GM23338 (cell line): ENCODE data around the gene LRMDA. TPM values are rescaled to one million over a fixed set of nuclear protein-coding genes. Genes with fewer than 3 reads are reported as not detected.

Experiments used
- ATAC-seq: fragments of 200-7000 bp; cut with Tn5 transposase; 3 replicates; pipeline ENCODE4 v1.9.1; 2020
- DNase-seq: peaks from one replicate; pipeline ENCODE4 v3.0.0-alpha.2; 2015; ENCODE audit warnings: low spot score
- H2AFZ ChIP-seq: fragments of 200-600 bp; sonication (generic); 2 replicates; pipeline ENCODE4 v1.8.0; 2016; ENCODE audit warnings: antibody characterized with exemption, mild to moderate bottlenecking, moderate library complexity
- H3F3A ChIP-seq: fragments of 200-600 bp; sonication (generic); replicated peaks from 2 replicates; pipeline ENCODE4 v1.8.0; 2017; ENCODE audit warnings: antibody characterized with exemption, mixed run types, low read depth
- H3K27ac ChIP-seq: fragments of 200-600 bp; sonication (generic); 2 replicates; pipeline ENCODE4 v1.6.1; 2016; ENCODE audit warnings: low read depth
- H3K27me3 ChIP-seq: fragments of 200-600 bp; sonication (generic); 2 replicates; pipeline ENCODE4 v1.8.0; 2016; ENCODE audit warnings: mild to moderate bottlenecking, mixed run types, moderate library complexity; ENCODE audit not compliant: insufficient read depth
- H3K36me3 ChIP-seq: fragments of 200-600 bp; sonication (generic); 2 replicates; pipeline ENCODE4 v1.8.0; 2016; ENCODE audit warnings: mild to moderate bottlenecking; ENCODE audit not compliant: insufficient read depth
- H3K4me1 ChIP-seq: fragments of 200-600 bp; sonication (generic); 2 replicates; pipeline ENCODE4 v1.8.0; 2016; ENCODE audit warnings: mild to moderate bottlenecking, moderate library complexity; ENCODE audit not compliant: insufficient read depth
- H3K4me2 ChIP-seq: fragments of 200-600 bp; sonication (generic); 2 replicates; pipeline ENCODE4 v1.7.1; 2017; ENCODE audit warnings: mixed run types
- H3K4me3 ChIP-seq: fragments of 200-600 bp; sonication (generic); 2 replicates; pipeline ENCODE4 v1.6.1; 2016; ENCODE audit warnings: mixed run types
- H3K79me2 ChIP-seq: fragments of 200-600 bp; sonication (generic); replicated peaks from 2 replicates; pipeline ENCODE4 v1.8.0; 2017; ENCODE audit warnings: mild to moderate bottlenecking; ENCODE audit not compliant: insufficient read depth
- H3K9me2 ChIP-seq: fragments of 200-600 bp; sonication (generic); 2 replicates; pipeline ENCODE4 v1.8.0; 2017; ENCODE audit not compliant: insufficient read depth
- H4K20me1 ChIP-seq: fragments of 200-600 bp; sonication (generic); replicated peaks from 2 replicates; pipeline ENCODE4 v1.8.0; 2017; ENCODE audit warnings: mild to moderate bottlenecking; ENCODE audit not compliant: insufficient read depth
- H3K27ac Mint-ChIP-seq: 2 replicates; pipeline ENCODE4 v1.8.0; 2020; ENCODE audit warnings: inconsistent platforms, mild to moderate bottlenecking, moderate library complexity, mixed read lengths
- H3K27me3 Mint-ChIP-seq: 3 replicates; pipeline ENCODE4 v1.8.0; 2022; ENCODE audit warnings: low read depth, mild to moderate bottlenecking, moderate library complexity, mixed read lengths, inconsistent platforms; ENCODE audit not compliant: insufficient read depth, poor library complexity
- H3K36me3 Mint-ChIP-seq: 3 replicates; pipeline ENCODE4 v1.8.0; 2021; ENCODE audit warnings: low read depth, mild to moderate bottlenecking, inconsistent platforms, moderate library complexity, mixed read lengths
- H3K4me1 Mint-ChIP-seq: 3 replicates; pipeline ENCODE4 v1.8.0; 2020; ENCODE audit warnings: mild to moderate bottlenecking, inconsistent platforms, mixed read lengths
- H3K4me3 Mint-ChIP-seq: 3 replicates; pipeline ENCODE4 v1.8.0; 2021; ENCODE audit warnings: moderate library complexity, mild to moderate bottlenecking, inconsistent platforms, mixed read lengths
- H3K9me3 Mint-ChIP-seq: 3 replicates; pipeline ENCODE4 v1.8.0; 2020; ENCODE audit warnings: moderate library complexity, mild to moderate bottlenecking, inconsistent platforms, mixed read lengths
- JUNB ChIP-seq: IDR thresholded peaks from one replicate; pipeline ENCODE4 v1.6.1; 2016; ENCODE audit warnings: antibody characterized with exemption; ENCODE audit not compliant: unreplicated experiment
- NANOG ChIP-seq: IDR thresholded peaks from 2 replicates; pipeline ENCODE4 v1.6.1; 2016; ENCODE audit warnings: antibody characterized with exemption, borderline replicate concordance
- POLR2AphosphoS5 ChIP-seq: IDR thresholded peaks from 2 replicates; pipeline ENCODE4 v1.6.1; 2016; ENCODE audit warnings: antibody characterized with exemption, low read depth
- STAT1 ChIP-seq: IDR thresholded peaks from one replicate; pipeline ENCODE4 v1.6.1; 2016; ENCODE audit warnings: antibody characterized with exemption; ENCODE audit not compliant: unreplicated experiment
- ZNF331 ChIP-seq: fragments of 250-450 bp; sonication (Bioruptor Pico); IDR thresholded peaks from 2 replicates; pipeline ENCODE4 v1.5.0; 2020; ENCODE audit warnings: low read depth, mild to moderate bottlenecking, moderate library complexity
- ZNF462 ChIP-seq: fragments of 250-450 bp; sonication (Bioruptor Pico); IDR thresholded peaks from 2 replicates; pipeline ENCODE4 v1.5.0; 2020; ENCODE audit warnings: mild to moderate bottlenecking, moderate library complexity
- polyA plus RNA-seq: library from polyadenylated mRNA; unstranded; fragments of >200 nt; fragmentation: Nextera tagmentation; extraction: Ambion mirVana; gene quantifications from 2 replicates; pipeline ENCODE4 v1.2.1, GENCODE V29; 2016
- total RNA-seq: library from RNA; depleted of rRNA; stranded (reverse); fragments of >200 nt; shearing (Covaris generic); gene quantifications from 2 replicates; pipeline ENCODE4 v1.2.3, GENCODE V29; 2014

The LRMDA gene
- total and polyA plus RNA-seq, 2 experiments from 2014 or later: 0.90 to 1.8 TPM

DNA sequence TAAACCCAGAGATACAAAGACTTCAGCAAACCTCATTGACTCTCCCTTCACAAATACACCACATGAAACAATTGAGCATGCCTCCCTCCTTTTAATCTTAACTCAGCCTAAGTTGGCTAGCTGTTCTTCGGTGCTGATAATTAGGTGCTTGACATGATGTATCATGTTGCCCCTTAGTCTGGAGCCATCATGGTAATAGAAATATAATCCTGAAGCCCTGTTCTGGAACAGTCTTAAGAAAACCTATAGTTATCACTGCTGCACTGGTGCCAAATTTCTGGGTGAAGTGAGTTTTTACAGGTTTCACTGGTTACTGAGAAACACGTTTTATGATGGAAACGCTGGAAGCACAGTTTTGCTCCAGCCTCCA, 306.1 kb downstream of the LRMDA start (continued):
- no peak for TF ChIP-seq ZNF462 (CRISPR knock-in tag)
- TF ChIP-seq POLR2AphosphoS5: no peak
- no peak for TF ChIP-seq NANOG
- TF ChIP-seq ZNF331 (CRISPR knock-in tag): no peak
- TF ChIP-seq STAT1: no peak
- no peak for TF ChIP-seq JUNB

DNA sequence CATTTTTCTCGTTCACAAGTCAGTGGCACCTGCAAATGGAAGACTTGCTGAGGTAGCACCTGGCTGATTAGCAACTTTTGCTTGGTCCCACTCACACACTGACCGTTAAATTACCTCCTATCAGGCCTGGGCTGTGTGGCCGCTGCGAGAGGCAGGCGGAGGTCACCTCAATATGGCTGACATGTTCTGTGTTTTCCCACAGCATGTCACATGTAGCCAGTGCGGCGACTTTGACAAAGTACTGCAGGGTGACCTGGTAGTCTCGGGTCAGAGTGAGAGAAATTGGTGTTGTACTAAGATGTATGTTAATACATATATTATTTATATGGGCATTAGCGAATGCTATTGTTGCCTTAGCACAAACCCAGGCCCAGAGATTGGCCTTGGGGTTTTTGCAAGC, 307.5 kb downstream of the LRMDA start:
- Histone ChIP-seq H3F3A (no peaks in the 10 kb centered on the region), H3K9me2 (peaks cover 8% of the 10 kb centered on the region; the same call in 1 of the 2 replicates), H3K27ac (no peak overlapping the region), H3K27me3 (no peaks in the 10 kb centered on the region), H3K4me3 (no peak overlapping the region), H3K36me3 (no peaks in the 10 kb centered on the region), H3K4me1 (no peaks in the 10 kb centered on the region; the same call in 1 of the 2 replicates), H3K79me2 (no peaks in the 10 kb centered on the region), H4K20me1 (no peaks in the 10 kb centered on the region), H2AFZ (no peak overlapping the region), H3K4me2 (no peak overlapping the region)
- Mint-ChIP-seq H3K9me3 (no peaks in the 10 kb centered on the region), H3K4me1 (peaks cover 11% of the 10 kb centered on the region), H3K27ac (no peak overlapping the region), H3K4me3 (no peak overlapping the region), H3K27me3 (peaks cover 4% of the 10 kb centered on the region), H3K36me3 (no peaks in the 10 kb centered on the region)
- TF ChIP-seq JUNB: no peak
- DNase-seq (no peak), ATAC-seq (no peak)
